GM08714 (cell line): ENCODE data around the gene TROAP.
"Not testable (repeated sequence)": the region's sequence is repeated elsewhere in the genome, so short reads cannot be mapped to it uniquely, and the experiment has no call there.

Experiments used
- H3K4me3 ChIP-seq: fragments of 200-500 bp; sonication (Bioruptor generic); 2 replicates; pipeline ENCODE4 v1.5.1; 2014; ENCODE audit warnings: mild to moderate bottlenecking, low read length, inconsistent platforms
- ZNF274 ChIP-seq: IDR thresholded peaks from 2 replicates; pipeline ENCODE4 v1.6.1; 2012; ENCODE audit warnings: mild to moderate bottlenecking, low read depth, low read length

Gene TROAP

GRCh38 chr12:49332441-49332861 lies 9.4 kb downstream of the TROAP start:
- H3K4me3 ChIP-seq, result no peak overlapping the region

GRCh38 chr12:49332891-49333371 lies 9.9 kb downstream of the TROAP start:
- TF ChIP-seq ZNF274, result no peak
- H3K4me3 ChIP-seq, result no peak overlapping the region

More at GRCh38 chr12:49332441-49332861, 9.4 kb downstream of the TROAP start:
- TF ChIP-seq ZNF274, result no peak

GRCh38 chr12:49333778-49334177 lies 10.7 kb downstream of the TROAP start:
- not testable (repeated sequence) for H3K4me3 ChIP-seq

GRCh38 chr12:49334226-49334625 lies 11.2 kb downstream of the TROAP start:
- no peak for TF ChIP-seq ZNF274
- no peak overlapping the region for H3K4me3 ChIP-seq

- TF ChIP-seq ZNF274, result no peak
- H3K4me3 ChIP-seq, result no peak overlapping the region
These were observed 11.6 kb downstream of the TROAP start for GRCh38 chr12:49334681-49335080.

DNA sequence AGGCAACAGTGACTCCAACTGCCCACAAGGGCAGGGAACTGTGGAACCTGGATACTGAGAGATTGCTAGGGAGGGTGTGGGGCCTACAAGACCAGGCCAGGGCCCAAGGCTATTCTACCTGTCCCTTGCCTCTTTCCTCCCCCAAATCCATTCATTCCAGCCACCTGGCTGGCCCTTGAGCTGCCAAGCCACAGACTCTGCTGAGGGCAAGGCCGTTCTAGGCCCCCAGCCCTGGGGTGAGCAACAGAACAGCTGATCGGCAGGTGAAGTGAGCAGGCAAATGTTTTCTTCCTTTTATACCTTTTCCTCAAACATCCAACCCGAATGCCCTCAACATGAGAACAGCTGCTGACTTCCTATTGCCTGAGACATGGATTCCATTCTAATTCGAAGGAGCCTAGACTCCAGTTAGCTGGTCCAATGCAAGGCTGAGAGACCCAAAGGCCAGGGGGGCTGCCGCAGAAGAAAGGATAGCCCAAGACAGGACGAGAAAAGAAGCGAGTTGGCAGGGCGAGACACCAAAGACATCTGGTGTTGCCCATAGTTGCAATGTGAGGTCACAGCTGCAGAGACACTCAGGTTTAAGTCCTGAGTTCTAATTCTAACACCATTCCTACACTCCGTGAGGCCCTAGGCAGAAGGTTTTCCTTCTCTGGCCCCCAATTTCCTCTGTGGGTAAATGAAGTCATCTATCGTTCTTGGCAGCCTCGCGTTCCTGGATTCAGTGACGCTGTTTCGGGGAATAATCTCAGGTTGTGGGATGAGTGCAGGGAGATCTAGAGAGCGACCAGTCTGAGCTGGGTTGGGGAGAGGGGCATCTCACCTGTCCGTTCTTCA lies 12.3 kb downstream of the TROAP start:
- no peak for TF ChIP-seq ZNF274
- no peak overlapping the region for H3K4me3 ChIP-seq

DNA sequence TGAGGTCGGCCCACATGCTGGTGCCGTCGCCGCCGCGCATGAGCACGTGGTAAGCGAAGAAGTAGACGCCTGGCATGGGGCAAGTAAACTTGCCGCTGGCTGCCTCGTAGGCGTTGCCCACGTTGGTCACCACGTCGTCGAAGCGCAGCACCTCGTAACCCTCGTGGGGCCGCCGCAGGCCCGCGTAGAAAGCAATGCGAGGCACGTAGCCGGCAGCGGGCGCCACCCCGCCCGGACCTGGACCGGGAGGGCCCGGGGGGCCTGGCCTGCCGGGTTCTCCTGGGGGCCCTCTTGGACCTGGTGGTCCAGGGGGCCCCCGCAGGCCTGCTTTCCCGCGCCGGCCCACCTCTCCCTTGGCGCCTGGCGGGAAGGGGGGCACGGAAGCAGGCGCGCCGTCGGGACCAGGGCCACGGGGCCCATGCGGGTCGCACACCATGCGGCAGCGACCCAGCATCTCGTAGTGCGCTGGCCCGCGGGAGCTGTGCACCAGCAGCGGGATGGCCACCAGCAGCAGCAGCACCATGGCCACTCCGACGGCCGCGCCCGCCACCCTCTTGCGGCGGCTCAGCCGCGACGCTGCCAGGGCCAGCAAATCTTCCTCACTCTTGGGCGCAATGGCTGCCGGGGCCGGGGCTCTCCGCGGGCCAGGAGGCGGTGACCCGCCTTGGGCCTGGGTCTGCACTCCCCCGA lies 13.0 kb downstream of the TROAP start:
- TF ChIP-seq ZNF274, result no peak
- no peak overlapping the region for H3K4me3 ChIP-seq

- H3K4me3 ChIP-seq, result peak within 1 kb of the TSS; percentile 31; the same call in 1 of the 2 replicates
- TF ChIP-seq ZNF274, result no peak
These were observed 13.9 kb downstream of the TROAP start, which contains the start of gene C1QL4 for GRCh38 chr12:49336645-49337584. Gene C1QL4 (minus strand): TSS chr12:49337188. CDS start chr12:49336477, 711 bp downstream.

GRCh38 chr12:49338830-49339463 lies 15.9 kb downstream of the TROAP start:
- TF ChIP-seq ZNF274, result no peak

DNA sequence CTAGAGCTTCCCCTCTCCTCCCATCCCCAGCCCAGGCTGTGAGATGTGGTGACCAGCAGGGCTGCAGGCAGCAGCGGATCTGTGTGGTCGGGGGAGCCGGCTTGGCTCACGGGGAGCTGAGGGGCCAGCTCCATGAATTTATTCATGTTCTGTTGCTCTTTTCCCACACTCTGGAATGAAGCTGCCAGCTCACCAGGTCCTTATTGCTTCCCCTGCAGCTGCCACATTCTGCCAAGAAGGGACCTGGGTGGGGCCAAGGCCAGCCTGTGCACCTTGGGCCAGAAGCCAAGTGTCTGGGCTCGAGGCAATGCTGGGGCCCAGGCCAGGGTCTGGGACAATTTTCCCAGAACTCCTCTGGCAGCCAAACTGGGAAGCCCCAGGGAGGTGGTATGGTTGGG lies 16.4 kb downstream of the TROAP start:
- H3K4me3 ChIP-seq, result no peak overlapping the region
- TF ChIP-seq ZNF274, result no peak

More at GRCh38 chr12:49338830-49339463, 15.9 kb downstream of the TROAP start:
- H3K4me3 ChIP-seq, result no peak overlapping the region

GRCh38 chr12:49340095-49340870 lies 17.2 kb downstream of the TROAP start:
- TF ChIP-seq ZNF274, result no peak
- no peak overlapping the region for H3K4me3 ChIP-seq

DNA sequence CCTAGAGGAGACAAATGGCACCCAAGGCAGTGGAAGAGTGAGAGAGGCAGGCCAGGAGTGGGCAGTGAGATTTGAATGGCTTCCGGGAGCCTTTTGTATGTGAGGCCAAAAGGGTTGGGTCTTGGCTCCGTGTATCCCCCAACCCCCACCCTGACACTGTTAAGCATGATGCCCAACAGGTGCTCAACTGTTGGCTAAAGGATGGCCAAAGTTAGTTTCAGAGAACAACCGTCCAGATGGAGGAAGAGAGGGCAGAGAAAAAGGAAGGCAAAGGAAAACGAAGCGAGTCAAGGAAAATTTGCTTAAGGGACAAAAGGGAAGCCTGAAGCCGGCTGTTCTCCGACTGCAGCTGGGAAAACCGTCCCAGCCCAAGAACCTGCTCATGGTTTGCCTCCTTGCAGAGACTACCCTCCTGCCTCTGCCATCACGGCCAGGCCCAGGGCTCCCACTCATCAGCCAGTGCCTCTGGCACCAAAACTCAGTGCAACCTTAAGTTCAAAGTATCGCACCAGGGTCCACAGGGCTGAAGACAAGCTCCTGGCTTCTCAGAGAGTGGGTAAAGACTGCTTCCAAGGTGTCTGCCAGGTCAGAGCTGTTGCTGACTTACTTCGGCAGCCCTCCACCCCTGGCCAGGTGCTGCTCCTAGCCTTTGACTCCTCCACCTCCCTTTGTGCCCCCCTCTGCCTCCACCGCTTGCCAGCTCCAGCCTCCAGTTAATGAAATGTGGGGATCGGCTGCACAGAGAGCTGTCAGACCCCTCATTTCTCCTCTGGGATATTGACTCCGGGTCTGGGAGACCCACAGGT lies 18.1 kb downstream of the TROAP start:
- TF ChIP-seq ZNF274, result no peak
- H3K4me3 ChIP-seq, result no peak overlapping the region

DNA sequence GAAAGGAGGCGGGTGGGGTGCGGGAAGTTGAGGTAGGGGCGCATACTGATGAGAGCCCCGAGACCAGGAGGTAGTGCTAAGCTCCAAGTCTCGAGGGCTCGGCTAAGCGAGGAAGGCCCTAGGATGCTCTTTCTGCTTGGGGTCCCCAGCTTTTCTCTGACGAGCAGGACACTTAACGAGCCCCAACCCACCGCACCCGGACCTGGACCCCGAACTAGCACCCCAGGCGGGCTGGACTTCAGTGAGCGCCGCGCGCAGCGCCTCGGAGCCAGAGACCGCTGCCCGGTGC lies 18.7 kb downstream of the TROAP start:
- H3K4me3 ChIP-seq, result no peak overlapping the region
- no peak for TF ChIP-seq ZNF274
